IMR-90 (cell line): ENCODE data around the gene CCDC138. TPM values are rescaled to one million over a fixed set of nuclear protein-coding genes. Genes with fewer than 3 reads are reported as not detected.

Experiments
- ATAC-seq: fragments of 200-7000 bp; cut with Tn5 transposase; 2 replicates; pipeline ENCODE4 v1.9.1; 2020; ENCODE audit warnings: low read depth, mild to moderate bottlenecking, moderate library complexity
- BruUV-seq: library from RNA; stranded (reverse); fragments of 400-500 nt; replicated peaks from 2 replicates; lab custom pipeline; 2021; lab: Mats Ljungman, UMichigan
- CTCF ChIA-PET: fragments of 300-600 bp; formaldehyde crosslinking; extraction: SDS; loops from one replicate; lab custom pipeline; 2021; ENCODE audit warnings: antibody characterized with exemption; lab: Yijun Ruan, JAX
- POLR2A ChIA-PET: fragments of 300-600 bp; sonication (Branson Sonifier 250); formaldehyde crosslinking; loops from one replicate; lab custom pipeline; 2022; ENCODE audit warnings: antibody characterized with exemption; ENCODE audit not compliant: unreplicated experiment; lab: Charles Lee
- DNase-seq: peaks from one replicate; pipeline ENCODE4 v3.0.0; 2013
- H2AFZ ChIP-seq: replicated peaks from 2 replicates; pipeline ENCODE3; 2013; ENCODE audit warnings: low read length, mild to moderate bottlenecking; ENCODE audit not compliant: poor library complexity
- H2AK5ac ChIP-seq: 2 replicates; pipeline ENCODE4 v1.6.1; 2013; ENCODE audit warnings: low read depth, low read length, inconsistent platforms
- H2AK9ac ChIP-seq: replicated peaks from 2 replicates; pipeline ENCODE3; 2013; ENCODE audit warnings: mild to moderate bottlenecking, low read depth, low read length, moderate library complexity; ENCODE audit not compliant: poor library complexity
- H2BK120ac ChIP-seq: 2 replicates; pipeline ENCODE4 v1.6.1; 2013; ENCODE audit warnings: low read depth, low read length, inconsistent platforms
- H2BK15ac ChIP-seq: 3 replicates; pipeline ENCODE4 v1.6.1; 2013; ENCODE audit warnings: low read depth, low read length, inconsistent platforms
- H2BK20ac ChIP-seq: 2 replicates; pipeline ENCODE4 v1.6.1; 2013; ENCODE audit warnings: low read depth, mild to moderate bottlenecking, inconsistent platforms, low read length, moderate library complexity
- H2BK5ac ChIP-seq: 2 replicates; pipeline ENCODE4 v1.6.1; 2013; ENCODE audit warnings: mild to moderate bottlenecking, low read depth, low read length, inconsistent platforms; ENCODE audit not compliant: poor library complexity, severe bottlenecking
- H3K14ac ChIP-seq: replicated peaks from 2 replicates; pipeline ENCODE4 v1.6.1; 2013; ENCODE audit warnings: low read depth, low read length, inconsistent platforms
- H3K18ac ChIP-seq: 2 replicates; pipeline ENCODE4 v1.6.1; 2013; ENCODE audit warnings: low read depth, low read length, control low read depth
- H3K23ac ChIP-seq: 2 replicates; pipeline ENCODE4 v1.6.1; 2013; ENCODE audit warnings: low read depth, low read length, inconsistent platforms
- H3K27ac ChIP-seq: 2 replicates; pipeline ENCODE4 v1.5.1; 2013; ENCODE audit warnings: mild to moderate bottlenecking, control low read depth, low read length; ENCODE audit not compliant: insufficient read depth
- H3K27me3 ChIP-seq: 2 replicates; pipeline ENCODE4 v1.6.1; 2013; ENCODE audit warnings: low read length; ENCODE audit not compliant: control insufficient read depth, insufficient read depth
- H3K36me3 ChIP-seq: 2 replicates; pipeline ENCODE4 v1.6.1; 2013; ENCODE audit warnings: low read length, mixed read lengths; ENCODE audit not compliant: control insufficient read depth, insufficient read depth
- H3K4ac ChIP-seq: 2 replicates; pipeline ENCODE4 v1.6.1; 2013; ENCODE audit warnings: low read depth, low read length, inconsistent platforms
- H3K4me1 ChIP-seq: 2 replicates; pipeline ENCODE4 v1.6.1; 2013; ENCODE audit warnings: low read length, mixed read lengths; ENCODE audit not compliant: control insufficient read depth, insufficient read depth
- H3K4me2 ChIP-seq: 2 replicates; pipeline ENCODE4 v1.6.1; 2013; ENCODE audit warnings: low read depth, mild to moderate bottlenecking, control low read depth, low read length, moderate library complexity
- H3K4me3 ChIP-seq: 2 replicates; pipeline ENCODE4 v1.5.1; 2013; ENCODE audit warnings: low read depth, mild to moderate bottlenecking, control low read depth, low read length, moderate library complexity; ENCODE audit not compliant: insufficient read depth
- H3K56ac ChIP-seq: 2 replicates; pipeline ENCODE4 v1.6.1; 2013; ENCODE audit warnings: low read length, inconsistent platforms; ENCODE audit not compliant: insufficient read depth; ENCODE audit errors: extremely low read depth
- H3K79me1 ChIP-seq, 2 experiments: 2 replicates each; pipeline ENCODE4 v1.6.1; 2013; ENCODE audit warnings: low read length in 2 of 2, inconsistent platforms in 1 of 2, low read depth in 1 of 2
- H3K9ac ChIP-seq: 2 replicates; pipeline ENCODE4 v1.6.1; 2013; ENCODE audit warnings: low read depth, low read length, control low read depth
- H3K9me1 ChIP-seq: 2 replicates; pipeline ENCODE4 v1.6.1; 2013; ENCODE audit warnings: low read length, inconsistent platforms; ENCODE audit not compliant: insufficient read depth
- H3K9me3 ChIP-seq: 2 replicates; pipeline ENCODE4 v1.6.1; 2013; ENCODE audit warnings: low read length; ENCODE audit not compliant: control insufficient read depth, insufficient read depth
- H4K20me1 ChIP-seq: 2 replicates; pipeline ENCODE4 v1.6.1; 2013; ENCODE audit warnings: low read length, inconsistent platforms; ENCODE audit not compliant: insufficient read depth
- H4K5ac ChIP-seq: 2 replicates; pipeline ENCODE4 v1.6.1; 2013; ENCODE audit warnings: mild to moderate bottlenecking, low read depth, low read length, control low read depth
- H4K8ac ChIP-seq, 2 experiments: 2 replicates each; pipeline ENCODE4 v1.6.1; 2013; ENCODE audit warnings: low read depth in 2 of 2, low read length in 2 of 2, control low read depth in 1 of 2, inconsistent platforms in 1 of 2
- H4K91ac ChIP-seq: 2 replicates; pipeline ENCODE4 v1.6.1; 2013; ENCODE audit warnings: low read depth, low read length, inconsistent platforms; ENCODE audit not compliant: insufficient read depth
- BHLHE40 ChIP-seq: fragments of 150-350 bp; IDR thresholded peaks from 2 replicates; pipeline ENCODE4 v1.6.1; 2016; ENCODE audit warnings: mild to moderate bottlenecking, low read depth, low read length
- FOS ChIP-seq: fragments of 150-350 bp; IDR thresholded peaks from 2 replicates; pipeline ENCODE4 v1.6.1; 2016; ENCODE audit warnings: low read depth, low read length
- MAFK ChIP-seq: IDR thresholded peaks from 2 replicates; pipeline ENCODE4 v1.6.1; 2012; ENCODE audit warnings: low read depth, low read length, improper control_type of control experiment
- MAZ ChIP-seq: IDR thresholded peaks from 2 replicates; pipeline ENCODE4 v1.6.1; 2012; ENCODE audit warnings: low read depth, mild to moderate bottlenecking, low read length, improper control_type of control experiment, moderate library complexity, borderline replicate concordance
- MXI1 ChIP-seq: IDR thresholded peaks from 2 replicates; pipeline ENCODE4 v1.6.1; 2012; ENCODE audit warnings: low read depth, mild to moderate bottlenecking, low read length, moderate library complexity, borderline replicate concordance
- NFE2L2 ChIP-seq: fragments of 150-350 bp; IDR thresholded peaks from 2 replicates; pipeline ENCODE4 v1.6.1; 2016; ENCODE audit warnings: low read depth, mild to moderate bottlenecking, low read length
- POLR2A ChIP-seq: IDR thresholded peaks from 2 replicates; pipeline ENCODE4 v1.6.1; 2012; ENCODE audit warnings: mild to moderate bottlenecking, low read depth, low read length
- RCOR1 ChIP-seq: IDR thresholded peaks from 2 replicates; pipeline ENCODE4 v1.6.1; 2012; ENCODE audit warnings: mild to moderate bottlenecking, low read length, improper control_type of control experiment; ENCODE audit not compliant: insufficient replicate concordance
- USF2 ChIP-seq: fragments of 150-350 bp; IDR thresholded peaks from 2 replicates; pipeline ENCODE4 v1.6.1; 2017; ENCODE audit warnings: mild to moderate bottlenecking, antibody characterized with exemption, low read length, low read depth
- WGBS, 2 experiments: methylation state at CpG; one replicate each; pipeline versions ENCODE4 v1.1.5 to v1.1.7; 2013; ENCODE audit warnings: missing lambda C conversion rate in 2 of 2; ENCODE audit not compliant: insufficient read length in 1 of 2; ENCODE audit errors: extremely low coverage in 2 of 2; 5-methylcytosine and 5-hydroxymethylcytosine counted together
- dilution Hi-C: fragments of 300-500 bp; cut with HindIII; formaldehyde crosslinking; loops from one replicate; pipeline ENCODE4 v1.14.3; 2018; ENCODE audit warnings: low sequenced_read_pairs; ENCODE audit not compliant: unreplicated experiment
- in situ Hi-C: fragments of 300-500 bp; cut with MboI; formaldehyde crosslinking; loops from 3 replicates; pipeline ENCODE4 v1.14.3; 2019; ENCODE audit warnings: low sequenced_read_pairs, inconsistent platforms, mixed read lengths
- intact Hi-C: fragments of 100-400 bp; cut with micrococcal nuclease; formaldehyde crosslinking; loops from 2 replicates; pipeline ENCODE4 v1.10.0; 2022
- polyA plus RNA-seq, 3 experiments: library from polyadenylated mRNA; depleted of rRNA; stranded (reverse); fragments of >200 nt; gene quantifications; 2 replicates each; pipeline ENCODE4 v1.2.3, GENCODE V29; 2012; ENCODE audit warnings: low replicate concordance in 1 of 3
- total RNA-seq: library from RNA; depleted of rRNA; stranded (reverse); fragments of >200 nt; gene quantifications from 2 replicates; pipeline ENCODE4 v1.2.3, GENCODE V29; 2012

CCDC138 gene
- total and polyA plus RNA-seq, 2 of the 4 experiments (the other 2 are of a cell fraction) = 1.5 to 2.9 TPM

- no peak for ATAC-seq
- no peak overlapping the region for H3K4me3 ChIP-seq
- CTCF ChIA-PET = no interaction called here
- no peaks in the 10 kb centered on the region for H4K20me1 ChIP-seq
- H3K9me1 ChIP-seq = no peaks in the 10 kb centered on the region
- H3K36me3 ChIP-seq = no peaks in the 10 kb centered on the region
- peaks cover 74% of the 10 kb centered on the region for H3K27me3 ChIP-seq
- no peak overlapping the region for H2BK15ac ChIP-seq
- no peak overlapping the region for H2AK9ac ChIP-seq
- H3K4me1 ChIP-seq = peaks cover 2% of the 10 kb centered on the region; the same call in 1 of the 2 replicates
- POLR2A ChIA-PET = no interaction called here
- no peak overlapping the region for H3K27ac ChIP-seq
- H4K8ac ChIP-seq = no peak overlapping the region
- dilution Hi-C loops (no loop called here), in situ Hi-C loops (no loop called here), intact Hi-C loops (loop anchor here (5.0 to 10.0 kb wide), 2 partner anchors 47 to 65 kb away; partner anchors contain the start of gene EDAR)
- H3K9ac ChIP-seq = no peak overlapping the region
- no peak overlapping the region for H2BK5ac ChIP-seq
- H2AK5ac ChIP-seq = no peak overlapping the region
- no peak overlapping the region for H3K56ac ChIP-seq
- DNase-seq = no peak
- H2AFZ ChIP-seq = no peak overlapping the region
- no peaks in the 10 kb centered on the region for H3K9me3 ChIP-seq
- H3K23ac ChIP-seq = no peak overlapping the region
- no peak overlapping the region for H3K4ac ChIP-seq
- H2BK120ac ChIP-seq = no peak overlapping the region
- BruUV-seq = no TSS peak
- H4K91ac ChIP-seq = no peak overlapping the region
- WGBS, 2 experiments = 89% methylated on average over 16 of the region's 19 CpGs; no CpG with 5 or more reads in 1 of the 2 experiments
- TF ChIP-seq MAFK (no peak), MXI1 (no peak), BHLHE40 (no peak), USF2 (no peak), POLR2A (no peak), RCOR1 (no peak), MAZ (no peak), NFE2L2 (no peak), FOS (no peak)
- no peak overlapping the region for H3K4me2 ChIP-seq
- H4K5ac ChIP-seq = no peak overlapping the region
- no peak overlapping the region for H3K14ac ChIP-seq
- H3K79me1 ChIP-seq = no peaks in the 10 kb centered on the region
- H3K18ac ChIP-seq = no peak overlapping the region
- H2BK20ac ChIP-seq = no peak overlapping the region
Observed at GRCh38 chr2:108919571-108920373, 133.2 kb downstream of the CCDC138 start.
